H1 (cell line): Measurements from ENCODE around the gene SCAP. TPM values are rescaled to one million over a fixed set of nuclear protein-coding genes. Genes with fewer than 3 reads are reported as not detected.

Experiments
- CTCF ChIA-PET: fragments of 300-600 bp; sonication (Branson Sonifier 250); formaldehyde crosslinking; loops from one replicate; lab custom pipeline; 2021; ENCODE audit not compliant: partially characterized antibody; lab: Charles Lee
- POLR2A ChIA-PET: fragments of 300-600 bp; sonication (Branson Sonifier 250); formaldehyde crosslinking; loops from one replicate; lab custom pipeline; 2021; ENCODE audit warnings: inconsistent platforms; ENCODE audit not compliant: partially characterized antibody; lab: Charles Lee
- DNase-seq, 2 experiments: peaks; one replicate each; pipeline versions ENCODE4 v3.0.0 to v3.0.0-alpha.2; 2010 to 2022; ENCODE audit warnings: low spot score in 2 of 2, low read depth in 1 of 2, mixed read lengths in 1 of 2
- FAIRE-seq: peaks from 2 replicates; lab custom pipeline; 2011; peaks lifted over from hg19 to GRCh38; lab: Jason Lieb, UNC
- H2AFZ ChIP-seq: 2 replicates; pipeline ENCODE4 v1.8.1; 2012; ENCODE audit warnings: low read length, inconsistent platforms
- H2AK5ac ChIP-seq: 2 replicates; pipeline ENCODE4 v1.6.1; 2013; ENCODE audit warnings: low read depth, low read length
- H2BK120ac ChIP-seq: replicated peaks from 2 replicates; pipeline ENCODE3; 2013; ENCODE audit warnings: low read depth, low read length, inconsistent platforms
- H2BK12ac ChIP-seq: 2 replicates; pipeline ENCODE4 v1.6.1; 2013; ENCODE audit warnings: low read depth, low read length
- H2BK15ac ChIP-seq: 2 replicates; pipeline ENCODE4 v1.6.1; 2013; ENCODE audit warnings: low read length
- H2BK20ac ChIP-seq: 2 replicates; pipeline ENCODE4 v1.6.1; 2013; ENCODE audit warnings: low read length
- H2BK5ac ChIP-seq: 2 replicates; pipeline ENCODE4 v1.6.1; 2013; ENCODE audit warnings: low read depth, low read length
- H3K14ac ChIP-seq: 2 replicates; pipeline ENCODE4 v1.6.1; 2013; ENCODE audit warnings: inconsistent platforms; ENCODE audit not compliant: insufficient read length
- H3K18ac ChIP-seq: 2 replicates; pipeline ENCODE4 v1.6.1; 2013; ENCODE audit warnings: low read length; ENCODE audit errors: extremely low read depth
- H3K23ac ChIP-seq: 2 replicates; pipeline ENCODE4 v1.6.1; 2013; ENCODE audit warnings: inconsistent platforms; ENCODE audit not compliant: insufficient read length
- H3K23me2 ChIP-seq: 2 replicates; pipeline ENCODE4 v1.6.1; 2013; ENCODE audit warnings: low read depth, low read length
- H3K27ac ChIP-seq: 2 replicates; pipeline ENCODE4 v1.6.1; 2011; ENCODE audit warnings: low read depth, low read length, inconsistent platforms
- H3K27me3 ChIP-seq, 4 experiments: replicated peaks in 1 of 4; 1 replicate in 1 of 4; 2 replicates in 3 of 4; pipeline versions ENCODE4 v1.6.1 to v1.8.1; 2011 to 2013; ENCODE audit warnings: low read length in 3 of 4, mild to moderate bottlenecking in 3 of 4, inconsistent platforms in 2 of 4, mixed read lengths in 2 of 4, moderate library complexity in 1 of 4; ENCODE audit not compliant: control insufficient read depth in 3 of 4, insufficient read depth in 3 of 4; ENCODE audit errors: extremely low read depth in 1 of 4
- H3K36me3 ChIP-seq, 4 experiments: 2 replicates each; pipeline versions ENCODE4 v1.6.1 to v1.8.1; 2011 to 2013; ENCODE audit warnings: mild to moderate bottlenecking in 4 of 4, low read length in 3 of 4, moderate library complexity in 2 of 4, control low read depth in 1 of 4, inconsistent platforms in 1 of 4; ENCODE audit not compliant: insufficient read depth in 4 of 4, control insufficient read depth in 2 of 4
- H3K4ac ChIP-seq: replicated peaks from 2 replicates; pipeline ENCODE3; 2013; ENCODE audit warnings: low read length, low read depth, mixed read lengths, inconsistent platforms; ENCODE audit not compliant: insufficient read length
- H3K4me1 ChIP-seq, 4 experiments: replicated peaks in 1 of 4; 1 replicate in 1 of 4; 2 replicates in 3 of 4; pipeline versions ENCODE4 v1.6.1 to v1.8.1; 2011 to 2013; ENCODE audit warnings: low read length in 3 of 4, inconsistent platforms in 2 of 4, mixed read lengths in 1 of 4; ENCODE audit not compliant: insufficient read depth in 4 of 4, control insufficient read depth in 3 of 4
- H3K4me2 ChIP-seq, 2 experiments: 2 replicates each; pipeline versions ENCODE4 v1.6.1 to v1.8.1; 2011 to 2013; ENCODE audit warnings: low read depth in 2 of 2, low read length in 2 of 2, control low read depth in 1 of 2, inconsistent platforms in 1 of 2, mild to moderate bottlenecking in 1 of 2; ENCODE audit not compliant: insufficient read depth in 1 of 2
- H3K4me3 ChIP-seq, 4 experiments: fragments of 200-600, 300-600 bp in 1 of 4; sonication (generic), shearing (Covaris generic), sonication (Bioruptor Twin) in 1 of 4; 2 replicates each; pipeline versions ENCODE4 v1.5.1 to v1.8.1; 2011 to 2016; ENCODE audit warnings: low read length in 4 of 4, low read depth in 3 of 4, control low read depth in 2 of 4, inconsistent platforms in 2 of 4, mild to moderate bottlenecking in 2 of 4, mixed read lengths in 1 of 4, moderate library complexity in 1 of 4; ENCODE audit not compliant: insufficient read depth in 2 of 4; ENCODE audit errors: extremely low read depth in 1 of 4
- H3K56ac ChIP-seq: replicated peaks from 2 replicates; pipeline ENCODE3; 2013; ENCODE audit warnings: low read depth, mild to moderate bottlenecking, mixed read lengths, low read length, inconsistent platforms; ENCODE audit not compliant: insufficient read length
- H3K79me1 ChIP-seq: 2 replicates; pipeline ENCODE4 v1.6.1; 2013; ENCODE audit warnings: low read depth, low read length, control low read depth
- H3K79me2 ChIP-seq, 2 experiments: 2 replicates each; pipeline versions ENCODE4 v1.6.1 to v1.8.1; 2012 to 2013; ENCODE audit warnings: low read length in 2 of 2, mild to moderate bottlenecking in 2 of 2, inconsistent platforms in 1 of 2; ENCODE audit not compliant: insufficient read depth in 2 of 2, control insufficient read depth in 1 of 2
- H3K9ac ChIP-seq, 4 experiments: replicated peaks in 1 of 4; 1 replicate in 1 of 4; 2 replicates in 3 of 4; pipeline versions ENCODE4 v1.6.1 to v1.8.1; 2011 to 2013; ENCODE audit warnings: low read depth in 3 of 4, low read length in 3 of 4, control low read depth in 2 of 4, mild to moderate bottlenecking in 2 of 4, moderate library complexity in 2 of 4, inconsistent platforms in 1 of 4; ENCODE audit errors: extremely low read depth in 1 of 4
- H3K9me3 ChIP-seq, 2 experiments: 2 replicates each; pipeline versions ENCODE4 v1.6.1 to v1.8.1; 2012 to 2013; ENCODE audit warnings: mild to moderate bottlenecking in 2 of 2, moderate library complexity in 2 of 2, control low read depth in 1 of 2, inconsistent platforms in 1 of 2, low read depth in 1 of 2, low read length in 1 of 2, mixed read lengths in 1 of 2; ENCODE audit not compliant: insufficient read depth in 2 of 2
- H4K20me1 ChIP-seq, 2 experiments: replicated peaks in 1 of 2; 2 replicates each; pipeline versions ENCODE3 to v1.8.1; 2011 to 2013; ENCODE audit warnings: inconsistent platforms in 2 of 2, low read length in 2 of 2, mild to moderate bottlenecking in 1 of 2; ENCODE audit not compliant: insufficient read depth in 2 of 2, control insufficient read depth in 1 of 2
- H4K5ac ChIP-seq: 2 replicates; pipeline ENCODE4 v1.6.1; 2013; ENCODE audit warnings: low read length, low read depth, mixed read lengths, inconsistent platforms; ENCODE audit not compliant: insufficient read length
- H4K8ac ChIP-seq: 2 replicates; pipeline ENCODE4 v1.8.0; 2013; ENCODE audit warnings: mild to moderate bottlenecking, moderate library complexity, low read length, inconsistent platforms; ENCODE audit not compliant: insufficient read depth; ENCODE audit errors: extremely low read depth
- H4K91ac ChIP-seq: replicated peaks from 2 replicates; pipeline ENCODE3; 2013; ENCODE audit warnings: low read length, mixed read lengths, inconsistent platforms; ENCODE audit not compliant: insufficient read length
- BRCA1 ChIP-seq: IDR thresholded peaks from 2 replicates; pipeline ENCODE4 v1.6.1; 2012; ENCODE audit warnings: low read depth, low read length, improper control_type of control experiment
- CEBPB ChIP-seq: IDR thresholded peaks from 2 replicates; pipeline ENCODE4 v1.6.1; 2012; ENCODE audit warnings: low read depth, low read length
- CHD1 ChIP-seq: IDR thresholded peaks from 2 replicates; pipeline ENCODE4 v1.6.1; 2012; ENCODE audit warnings: low read depth, low read length, improper control_type of control experiment
- CREB1 ChIP-seq: IDR thresholded peaks from 2 replicates; pipeline ENCODE4 v1.6.1; 2012; ENCODE audit warnings: inconsistent platforms
- FOSL1 ChIP-seq: IDR thresholded peaks from 2 replicates; pipeline ENCODE4 v1.6.1; 2011; ENCODE audit warnings: mild to moderate bottlenecking, low read depth, low read length, moderate library complexity; ENCODE audit not compliant: insufficient read depth
- GABPA ChIP-seq: IDR thresholded peaks from 2 replicates; pipeline ENCODE4 v1.6.1; 2011; ENCODE audit warnings: mild to moderate bottlenecking, low read length, moderate library complexity, borderline replicate concordance; ENCODE audit not compliant: insufficient read depth
- HDAC2 ChIP-seq, 2 experiments: fragments of 300-600 bp in 1 of 2; sonication (generic) in 1 of 2; IDR thresholded peaks; 2 replicates each; pipeline ENCODE4 v1.6.1; 2011 to 2012; ENCODE audit warnings: low read depth in 2 of 2, low read length in 2 of 2, mild to moderate bottlenecking in 2 of 2, moderate library complexity in 2 of 2, borderline replicate concordance in 1 of 2, inconsistent platforms in 1 of 2
- KDM1A ChIP-seq: fragments of 200-600, 300-600 bp; sonication (generic); IDR thresholded peaks from 2 replicates; pipeline ENCODE4 v1.7.1; 2016; ENCODE audit warnings: mild to moderate bottlenecking, low read length, borderline replicate concordance
- KDM4A ChIP-seq: IDR thresholded peaks from one replicate; pipeline ENCODE4 v1.7.1; 2012; ENCODE audit warnings: low read depth, mild to moderate bottlenecking, moderate library complexity, low read length, inconsistent platforms; ENCODE audit not compliant: severe bottlenecking
- MAX ChIP-seq: IDR thresholded peaks from 2 replicates; pipeline ENCODE4 v1.6.1; 2012; ENCODE audit warnings: inconsistent platforms
- SP4 ChIP-seq: IDR thresholded peaks from 2 replicates; pipeline ENCODE4 v1.6.1; 2012; ENCODE audit warnings: low read length, inconsistent platforms
- TAF7 ChIP-seq: optimal IDR thresholded peaks from 2 replicates; pipeline ENCODE3; 2011; ENCODE audit warnings: low read depth, mild to moderate bottlenecking, inconsistent platforms, low read length, moderate library complexity, borderline replicate concordance
- TEAD4 ChIP-seq: IDR thresholded peaks from 2 replicates; pipeline ENCODE4 v1.6.1; 2012; ENCODE audit warnings: low read depth, low read length, inconsistent platforms, mixed read lengths
- YY1 ChIP-seq: IDR thresholded peaks from 2 replicates; pipeline ENCODE4 v1.6.1; 2011; ENCODE audit warnings: low read depth, mild to moderate bottlenecking, low read length
- WGBS, 2 experiments: shearing (Covaris generic) in 1 of 2; methylation state at CpG; one replicate each; pipeline versions ENCODE4 v1.1.6 to v1.1.7; 2013 to 2015; ENCODE audit warnings: low lambda C conversion rate in 2 of 2, mixed read lengths in 2 of 2, inconsistent platforms in 1 of 2, low coverage in 1 of 2, missing lambda C conversion rate in 1 of 2; ENCODE audit not compliant: insufficient replicate concordance in 2 of 2, insufficient coverage in 1 of 2, insufficient read length in 1 of 2; ENCODE audit errors: extremely low coverage in 1 of 2, missing lambda C conversion rate in 1 of 2; 5-methylcytosine and 5-hydroxymethylcytosine counted together
- polyA plus RNA-seq, 7 experiments: library from polyadenylated mRNA; depleted of rRNA in 3 of 7; stranded (reverse) in 5 of 7; unstranded in 2 of 7; fragments of >200 nt in 5 of 7; fragments of 200-250 nt in 2 of 7; gene quantifications; 1 replicate in 5 of 7; 2 replicates in 1 of 7; 4 replicates in 1 of 7; pipeline versions ENCODE4 v1.2.1 to v1.2.3, GENCODE V29; 2011 to 2013; ENCODE audit warnings: missing spikeins in 2 of 7, mixed read lengths in 2 of 7
- total RNA-seq: library from RNA; stranded (reverse); fragmentation: NEBNext Ultra II Directional; extraction: Animal tissue kit (Norgen Biotek cat#: 25700); gene quantifications from 2 replicates; pipeline ENCODE4 v1.2.1, GENCODE V29; 2021

SCAP gene
- total and polyA plus RNA-seq, 2 of the 8 experiments (the other 6 are each of a cell fraction or from before 2014, with no cell fraction given), result 74.0 to 114 TPM

- ChIA-PET CTCF (interaction anchor here (0.5 to 2.1 kb wide), 6 partner anchors 10 to 48 kb away, joined by 3 to 8 read pairs (median 3); no protein-coding TSS in a partner anchor), POLR2A (interaction anchor here (1.6 kb wide), 1 partner anchor 18 kb away, joined by 3 read pairs; no protein-coding TSS in a partner anchor)
- no peak overlapping the region for H3K18ac ChIP-seq
- H3K27me3 ChIP-seq, result no peaks in the 10 kb centered on the region
- WGBS, 2 experiments, result 91% methylated on average over 3 of the region's 3 CpGs; no CpG with 5 or more reads in 1 of the 2 experiments
- H3K79me2 ChIP-seq, result peaks cover 0 to 45% of the 10 kb centered on the region in 2 experiments; a peak in 3 of 4 replicates
- peaks cover 0 to 4% (median 1%) of the 10 kb centered on the region in 4 experiments; a peak in 2 of 8 replicates for H3K36me3 ChIP-seq
- H2BK20ac ChIP-seq, result no peak overlapping the region
- H2BK5ac ChIP-seq, result peak overlapping the region; percentile 28; the same call in 1 of the 2 replicates
- H3K23me2 ChIP-seq, result no peaks in the 10 kb centered on the region
- no peaks in the 10 kb centered on the region for H3K4me1 ChIP-seq
- no peak overlapping the region for H3K27ac ChIP-seq
- no peaks in the 10 kb centered on the region for H3K9me3 ChIP-seq
- no peak overlapping the region for H2BK15ac ChIP-seq
- H2AK5ac ChIP-seq, result no peak overlapping the region
- no peak overlapping the region for H4K91ac ChIP-seq
- no peak overlapping the region for H3K9ac ChIP-seq
- no peak overlapping the region for H3K4me3 ChIP-seq
- peaks cover 0 to 12% of the 10 kb centered on the region in 2 experiments for H4K20me1 ChIP-seq
- peaks cover 18% of the 10 kb centered on the region; the same call in 1 of the 2 replicates for H3K79me1 ChIP-seq
- no peak overlapping the region for H3K4ac ChIP-seq
- H3K23ac ChIP-seq, result no peak overlapping the region
- H2AFZ ChIP-seq, result no peak overlapping the region
- no peak overlapping the region for H2BK12ac ChIP-seq
- FAIRE-seq, result no peak
- H4K5ac ChIP-seq, result no peak overlapping the region
- no peak overlapping the region for H3K4me2 ChIP-seq
- no peak for DNase-seq
- H4K8ac ChIP-seq, result no peak overlapping the region
- no peak overlapping the region for H2BK120ac ChIP-seq
- H3K14ac ChIP-seq, result no peak overlapping the region
- no peak overlapping the region for H3K56ac ChIP-seq
- TF ChIP-seq CHD1, result no peak
- TF ChIP-seq KDM1A, result no peak
- TF ChIP-seq BRCA1, result no peak
- TF ChIP-seq CREB1, result no peak
- TF ChIP-seq HDAC2 (IDR thresholded peaks at IDR 0.05; ENCODE audit: borderline replicate concordance in 1 of 2, low read depth in 2 of 2, low read length in 2 of 2), result no peak
- no peak for TF ChIP-seq TAF7
- no peak for TF ChIP-seq YY1
- TF ChIP-seq TEAD4, result no peak
- no peak for TF ChIP-seq CEBPB
- TF ChIP-seq KDM4A, result no peak
- TF ChIP-seq FOSL1, result no peak
- no peak for TF ChIP-seq SP4
- TF ChIP-seq GABPA, result no peak
- TF ChIP-seq MAX, result no peak
Measured at GRCh38 chr3:47394881-47395280, 80.9 kb downstream of the SCAP start.
